Measurements from ENCODE around the gene ADAMTS7. TPM values are rescaled to one million over a fixed set of nuclear protein-coding genes. Genes with fewer than 3 reads are reported as not detected.

Gene ADAMTS7
- polyA plus RNA-seq, 2 of the 4 experiments (the other 2 are of a cell fraction), result 1.5 to 2.9 TPM

- H3K9me3 ChIP-seq, result no peaks in the 10 kb centered on the region
- no peak overlapping the region for H3K27ac ChIP-seq
- CTCF ChIA-PET, result interaction anchor here (0.7 to 5.2 kb wide), 17 partner anchors 12 to 445 kb away, joined by 3 to 55 read pairs (median 9); partner anchors contain the start of gene CHRNA3
- TF ChIP-seq, protein P1, sequence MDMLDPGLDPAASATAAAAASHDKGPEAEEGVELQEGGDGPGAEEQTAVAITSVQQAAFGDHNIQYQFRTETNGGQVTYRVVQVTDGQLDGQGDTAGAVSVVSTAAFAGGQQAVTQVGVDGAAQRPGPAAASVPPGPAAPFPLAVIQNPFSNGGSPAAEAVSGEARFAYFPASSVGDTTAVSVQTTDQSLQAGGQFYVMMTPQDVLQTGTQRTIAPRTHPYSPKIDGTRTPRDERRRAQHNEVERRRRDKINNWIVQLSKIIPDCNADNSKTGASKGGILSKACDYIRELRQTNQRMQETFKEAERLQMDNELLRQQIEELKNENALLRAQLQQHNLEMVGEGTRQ (IDR thresholded peaks at IDR 0.05), result no peak
- no peak for TF ChIP-seq MAFK (IDR thresholded peaks at IDR 0.05; ENCODE audit: partially characterized antibody)
- TF ChIP-seq RFX5 (IDR thresholded peaks at IDR 0.05), result no peak
- TF ChIP-seq MAZ (IDR thresholded peaks at IDR 0.05; ENCODE audit: borderline replicate concordance, low read depth, low read length), result no peak
- no peak for TF ChIP-seq RAD21 (conservative IDR thresholded peaks at IDR 0.05 in 1 of 2, IDR thresholded peaks at IDR 0.05 in 1 of 2)
- no peak for TF ChIP-seq CBX2 (IDR thresholded peaks at IDR 0.05; ENCODE audit: borderline replicate concordance, low read depth)
- TF ChIP-seq, protein P2, sequence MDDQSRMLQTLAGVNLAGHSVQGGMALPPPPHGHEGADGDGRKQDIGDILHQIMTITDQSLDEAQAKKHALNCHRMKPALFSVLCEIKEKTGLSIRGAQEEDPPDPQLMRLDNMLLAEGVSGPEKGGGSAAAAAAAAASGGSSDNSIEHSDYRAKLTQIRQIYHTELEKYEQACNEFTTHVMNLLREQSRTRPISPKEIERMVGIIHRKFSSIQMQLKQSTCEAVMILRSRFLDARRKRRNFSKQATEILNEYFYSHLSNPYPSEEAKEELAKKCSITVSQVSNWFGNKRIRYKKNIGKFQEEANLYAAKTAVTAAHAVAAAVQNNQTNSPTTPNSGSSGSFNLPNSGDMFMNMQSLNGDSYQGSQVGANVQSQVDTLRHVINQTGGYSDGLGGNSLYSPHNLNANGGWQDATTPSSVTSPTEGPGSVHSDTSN (IDR thresholded peaks at IDR 0.05), result no peak
- TF ChIP-seq SMC3 (IDR thresholded peaks at IDR 0.05), result no peak
- no peak for TF ChIP-seq CEBPB (IDR thresholded peaks at IDR 0.05)
- TF ChIP-seq EHMT2 (IDR thresholded peaks at IDR 0.05; ENCODE audit: low read depth), result no peak
- TF ChIP-seq RCOR1 (IDR thresholded peaks at IDR 0.05; ENCODE audit: low read depth, low read length), result no peak
- no peak for TF ChIP-seq NR3C1 (IDR thresholded peaks at IDR 0.05)
- TF ChIP-seq HMGXB4 (CRISPR knock-in tag; IDR thresholded peaks at IDR 0.05; ENCODE audit: borderline replicate concordance), result no peak
- no peak for TF ChIP-seq POLR2AphosphoS2 (conservative IDR thresholded peaks at IDR 0.05; ENCODE audit: low read length)
- TF ChIP-seq KDM5A (IDR thresholded peaks at IDR 0.05), result no peak
- TF ChIP-seq ZNF302 (CRISPR knock-in tag; IDR thresholded peaks at IDR 0.05), result no peak
- no peak for TF ChIP-seq JUN (IDR thresholded peaks at IDR 0.05)
- no peak for TF ChIP-seq CBX8 (IDR thresholded peaks at IDR 0.05)
- no peak for TF ChIP-seq HES2 (IDR thresholded peaks at IDR 0.05)
- FAIRE-seq (no peak), ATAC-seq (no peak), DNase-seq (ENCODE audit: low read depth in 1 of 2, low spot score in 1 of 2) (no peak)
- POLR2A ChIA-PET, result no interaction called here
- H3K4me1 ChIP-seq, result peaks cover 19% of the 10 kb centered on the region
- no peak overlapping the region for H3K4me3 ChIP-seq
- 74% methylated on average over 17 of the region's 24 CpGs for WGBS (ENCODE audit: missing lambda C conversion rate)
- H3K4me2 ChIP-seq, result no peak overlapping the region
Observed at GRCh38 chr15:78752492-78753358, 58.5 kb downstream of the ADAMTS7 start.

- ChIA-PET POLR2A (interaction anchor here (0.6 kb wide), 1 partner anchor 177 kb away, joined by 4 read pairs; no protein-coding TSS in a partner anchor), CTCF (interaction anchor here (0.6 to 5.2 kb wide), 70 partner anchors 10 to 850 kb away, joined by 3 to 55 read pairs (median 5); partner anchors contain the start of genes CHRNA3 and PSMA4)
- WGBS (ENCODE audit: missing lambda C conversion rate), result 57% methylated on average over 7 of the region's 13 CpGs
- FAIRE-seq (no peak), ATAC-seq (no peak), DNase-seq (ENCODE audit: low read depth in 1 of 2, low spot score in 1 of 2) (no peak)
- no peaks in the 10 kb centered on the region for H3K9me3 ChIP-seq
- H3K4me2 ChIP-seq, result no peak overlapping the region
- peaks cover 15% of the 10 kb centered on the region for H3K4me1 ChIP-seq
- H3K4me3 ChIP-seq, result no peak overlapping the region
- TF ChIP-seq CHD4 (IDR thresholded peaks at IDR 0.05; ENCODE audit: borderline replicate concordance) (no peak), TFCP2L1 (CRISPR knock-in tag; IDR thresholded peaks at IDR 0.05) (no peak), KDM5A (IDR thresholded peaks at IDR 0.05) (no peak), EP300 (IDR thresholded peaks at IDR 0.05) (no peak), CBX8 (IDR thresholded peaks at IDR 0.05) (no peak), NFE2L2 (conservative IDR thresholded peaks at IDR 0.05; ENCODE audit: low read length) (no peak)
- H3K27ac ChIP-seq, result no peak overlapping the region
Observed at GRCh38 chr15:78751602-78751979, 59.7 kb downstream of the ADAMTS7 start.

Data from A549 (cell line).